Stimulated activated CD8-positive, alpha-beta memory T cell treated with anti-CD3 and anti-CD28 coated beads, Interleukin-4, amount 100 ng/mL, for 48 hours (primary cell): ENCODE data around the gene APIP.

ENCODE experiments used
- DNase-seq: peaks from one replicate; pipeline ENCODE4 v3.0.0-alpha.2; 2020

The APIP gene

GRCh38 chr11:34877375-34877975 is 38.7 kb downstream of the APIP start:
- DNase-seq: no peak

GRCh38 chr11:34874202-34874601 is 42.0 kb downstream of the APIP start:
- no peak for DNase-seq

DNA sequence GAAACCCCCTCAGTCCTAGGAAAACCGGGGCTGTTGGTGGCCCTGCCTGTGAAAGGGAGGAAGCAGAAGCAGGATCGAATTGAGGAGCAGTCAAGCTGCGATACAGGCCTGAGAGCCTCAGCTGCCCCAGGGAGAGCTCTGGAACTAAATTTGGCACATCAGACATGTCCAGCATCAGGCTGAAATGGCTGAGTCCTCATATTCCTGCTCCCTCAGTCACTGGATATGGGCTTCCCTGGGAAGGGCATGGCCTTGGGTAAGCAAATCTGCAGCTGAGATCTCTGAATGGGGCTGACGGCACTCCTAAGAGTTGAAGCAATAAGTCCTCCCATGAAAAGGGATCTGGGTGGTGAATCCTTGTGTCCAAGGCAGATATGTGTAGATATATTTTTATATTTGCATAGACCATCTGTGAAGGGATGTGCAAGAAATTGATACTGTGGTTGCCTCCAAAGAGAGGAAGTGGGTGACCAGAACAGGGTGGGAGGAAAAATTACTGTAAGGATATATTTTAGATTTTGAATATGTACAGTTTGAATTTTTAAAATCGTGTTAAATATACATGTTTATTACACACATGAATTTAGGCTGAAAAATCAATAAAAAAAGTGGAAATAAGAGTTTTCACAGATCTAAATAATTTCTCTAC is 45.5 kb downstream of the APIP start:
- DNase-seq: no peak

- DNase-seq: no peak
Measured at GRCh38 chr11:34869425-34869824, 46.8 kb downstream of the APIP start.

- no peak for DNase-seq
Measured at GRCh38 chr11:34866375-34866774, 49.8 kb downstream of the APIP start.

DNA sequence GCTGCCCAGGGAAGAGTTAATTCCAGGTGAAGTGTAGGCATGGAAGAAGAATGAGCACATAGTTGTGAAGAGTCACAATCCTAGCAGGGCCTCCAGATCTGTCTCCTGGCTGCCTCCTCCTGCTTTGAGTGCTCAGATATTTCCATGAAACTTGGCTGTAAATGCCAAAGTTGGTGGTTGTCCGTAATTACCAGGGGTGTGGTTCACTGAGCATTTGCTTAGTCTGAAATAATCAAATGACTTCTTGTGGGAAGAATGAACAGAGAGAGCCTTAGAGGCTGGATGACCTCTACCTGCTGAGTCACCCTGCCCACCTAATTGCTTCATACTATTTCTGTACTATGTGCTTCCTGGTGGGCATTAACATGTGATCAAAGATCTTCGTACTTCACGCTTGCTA is 50.9 kb downstream of the APIP start:
- DNase-seq: no peak

DNA sequence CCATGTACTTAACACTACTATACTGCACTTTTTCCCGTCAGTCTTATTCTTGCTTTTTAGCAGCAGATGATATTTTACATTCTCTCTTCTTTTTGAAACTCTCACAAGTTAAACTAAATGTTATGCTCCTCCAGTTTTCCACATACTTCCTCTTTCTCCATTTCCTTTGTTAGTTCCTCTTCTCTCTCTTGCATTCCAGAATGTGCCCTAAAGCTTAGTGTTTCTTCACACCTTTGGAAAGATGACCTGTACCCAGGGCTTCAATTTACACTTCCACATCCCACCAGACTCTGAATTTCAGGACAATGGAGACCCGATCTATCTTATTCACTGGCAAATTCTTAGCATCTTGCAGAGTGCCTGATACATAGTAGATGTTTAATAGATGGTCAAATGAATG is 51.8 kb downstream of the APIP start:
- DNase-seq: no peak

DNA sequence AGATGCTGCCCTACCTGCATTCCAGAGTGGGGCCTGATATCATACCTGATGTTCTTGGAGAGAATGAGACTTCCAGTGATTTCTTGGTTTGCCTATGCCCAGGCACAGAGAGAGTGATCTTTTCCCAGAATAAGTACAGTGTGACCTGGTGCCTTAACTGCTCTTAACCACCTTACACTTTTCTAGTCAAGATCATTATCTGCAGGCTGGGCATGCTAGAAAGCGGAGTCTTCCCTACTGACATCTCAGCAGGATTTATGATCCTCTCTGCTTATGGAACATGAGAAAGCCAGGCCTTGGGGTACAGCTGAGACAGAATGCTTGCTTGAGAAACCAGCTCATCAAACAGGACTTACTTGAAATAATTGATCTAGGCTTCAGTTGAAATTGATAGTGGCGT is 53.1 kb downstream of the APIP start:
- no peak for DNase-seq

DNA sequence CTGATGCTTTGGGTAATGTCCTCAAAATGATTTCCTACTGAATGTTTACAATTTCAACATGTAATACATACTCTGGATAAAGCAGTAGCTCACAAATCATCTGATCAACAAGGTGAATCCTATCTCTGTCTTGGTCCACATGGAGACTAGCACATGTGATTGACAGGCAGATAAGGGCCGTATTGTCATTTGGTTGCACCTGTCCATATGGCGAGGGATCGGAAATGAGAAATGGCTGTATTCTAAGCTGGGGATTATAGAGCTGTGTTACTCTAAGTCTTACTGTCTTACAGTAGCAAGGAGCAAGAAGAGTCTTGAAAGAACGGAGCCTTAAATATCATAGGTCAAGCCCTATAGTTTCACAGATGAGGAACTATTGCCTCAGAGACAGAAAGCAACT is 55.7 kb downstream of the APIP start:
- no peak for DNase-seq

DNA sequence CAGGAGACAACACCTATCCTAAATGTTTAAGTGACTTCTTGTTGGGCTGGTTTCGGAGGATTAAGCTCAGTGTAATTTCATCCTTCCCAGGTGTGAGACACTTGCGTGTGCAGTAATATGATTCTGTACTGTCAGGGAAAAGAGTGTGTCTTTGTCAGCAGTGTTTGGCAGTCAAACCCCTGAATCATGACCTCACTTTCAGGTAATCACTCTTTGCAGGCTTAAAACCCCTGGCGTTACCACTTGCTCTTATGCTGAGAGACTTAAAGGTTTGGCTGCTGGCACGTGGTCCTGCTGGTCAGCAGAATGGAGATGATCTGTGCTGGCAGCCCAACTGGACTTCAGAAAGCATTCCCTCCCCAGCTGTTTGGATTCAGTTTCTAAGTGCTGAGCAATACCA is 56.1 kb downstream of the APIP start:
- no peak for DNase-seq

DNA sequence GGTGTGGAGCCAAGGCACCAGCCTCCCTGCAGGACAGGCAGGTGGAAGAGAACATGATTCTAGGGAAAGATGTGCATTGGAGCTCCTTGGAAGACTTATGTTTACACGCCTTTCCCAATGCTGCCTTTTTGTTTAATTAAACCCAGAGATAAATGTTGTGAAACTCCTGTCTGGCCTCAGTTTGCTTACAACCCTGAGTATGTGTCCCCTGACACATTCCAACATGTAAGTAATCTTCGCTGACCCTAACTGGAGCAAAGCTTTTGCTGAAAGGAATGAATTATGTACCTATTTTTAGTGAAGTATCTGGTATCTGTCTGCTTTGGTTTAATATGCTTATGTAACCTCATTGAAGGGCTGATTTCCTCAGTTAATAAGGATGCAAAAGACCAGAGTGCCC is 56.7 kb downstream of the APIP start:
- no peak for DNase-seq

- DNase-seq: no peak
Measured at GRCh38 chr11:34857463-34857862, 58.7 kb downstream of the APIP start.

DNA sequence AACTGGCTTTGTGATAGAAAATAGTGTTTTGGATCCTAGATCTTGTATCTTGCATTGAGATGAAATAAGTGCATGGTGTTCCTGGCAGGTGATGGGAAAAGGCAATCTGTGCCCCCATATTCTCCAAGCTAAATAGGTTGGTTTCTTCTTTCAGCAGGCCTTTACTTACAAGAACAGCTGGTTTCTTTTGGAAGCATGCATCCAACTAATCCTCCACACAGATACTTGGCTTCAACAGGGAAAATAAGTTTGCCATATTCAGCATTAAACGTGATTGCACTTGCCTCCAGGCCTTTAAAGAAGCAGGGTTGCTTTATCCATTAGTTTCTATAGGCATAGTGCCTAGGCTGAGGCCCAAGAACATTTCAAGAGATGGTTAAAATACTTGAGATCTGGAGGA is 59.9 kb downstream of the APIP start:
- no peak for DNase-seq

DNA sequence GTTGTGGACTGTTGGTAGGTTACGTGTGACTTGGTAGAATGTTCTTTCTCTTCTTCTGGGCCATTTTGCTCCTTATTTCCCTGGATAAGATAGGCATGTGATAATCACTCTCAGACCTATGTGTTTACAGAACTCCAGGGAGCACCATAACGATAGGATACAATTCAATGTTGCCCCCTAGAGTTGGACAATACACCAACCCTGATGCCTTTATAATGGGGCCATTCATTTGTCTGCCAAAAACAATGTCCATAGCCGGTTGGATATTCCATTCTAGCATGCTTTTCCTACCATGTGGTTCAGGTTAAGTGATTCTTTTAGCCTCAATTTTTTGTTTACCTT is 60.5 kb downstream of the APIP start:
- DNase-seq: no peak

GRCh38 chr11:34855021-34855753 is 61.0 kb downstream of the APIP start:
- DNase-seq: no peak

GRCh38 chr11:34851916-34852315 is 64.3 kb downstream of the APIP start:
- DNase-seq: no peak

DNA sequence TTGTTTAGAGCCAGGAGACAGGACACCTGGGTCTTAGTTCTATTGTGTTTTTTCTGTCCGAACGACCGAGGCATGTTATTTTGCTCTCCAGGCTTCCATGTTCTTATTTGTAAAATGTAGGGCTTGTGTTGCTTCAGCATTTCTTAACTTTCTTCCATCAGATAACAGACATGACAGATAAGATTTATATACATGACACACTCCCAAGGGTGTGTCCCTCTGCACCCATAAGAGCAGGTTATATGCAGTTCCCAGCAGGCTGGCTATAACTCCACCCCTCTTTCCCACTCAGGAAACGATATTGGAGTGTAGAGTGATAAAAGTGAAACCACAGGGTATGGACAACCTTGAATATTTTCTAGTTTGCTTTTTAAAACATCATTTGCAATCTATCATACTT is 65.8 kb downstream of the APIP start:
- no peak for DNase-seq

- DNase-seq: no peak
Measured at GRCh38 chr11:34846467-34846866, 69.7 kb downstream of the APIP start.

DNA sequence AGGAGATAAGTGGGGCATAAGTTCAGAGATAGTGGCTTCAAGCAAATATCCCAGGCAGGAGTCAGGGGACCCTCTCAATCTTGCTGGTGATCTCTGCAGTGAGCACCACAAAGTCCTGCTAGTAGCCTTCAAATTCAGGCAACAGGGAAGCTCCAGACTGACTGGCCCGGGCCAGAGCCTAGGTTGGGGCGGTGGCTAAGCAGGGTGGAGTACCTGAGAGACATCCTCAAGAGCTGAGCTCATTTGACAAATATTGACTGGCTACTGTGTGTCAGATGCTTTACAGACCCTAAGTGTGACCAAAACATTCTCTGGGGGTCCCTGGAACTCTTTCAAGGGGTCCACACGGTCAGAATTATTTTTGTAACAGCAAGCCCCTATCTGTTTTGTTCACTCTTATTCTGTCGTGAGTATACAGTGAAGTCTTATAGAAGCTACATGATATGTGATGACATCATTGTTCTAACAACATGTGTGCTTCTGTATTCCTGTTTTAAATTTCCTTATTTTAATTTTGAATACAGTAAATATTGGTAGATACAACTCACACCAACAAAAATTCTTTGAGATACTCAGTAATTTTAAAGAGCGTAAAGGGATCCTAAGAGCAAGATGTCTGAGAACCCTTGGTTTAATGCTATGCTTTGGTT is 71.6 kb downstream of the APIP start:
- no peak for DNase-seq

DNA sequence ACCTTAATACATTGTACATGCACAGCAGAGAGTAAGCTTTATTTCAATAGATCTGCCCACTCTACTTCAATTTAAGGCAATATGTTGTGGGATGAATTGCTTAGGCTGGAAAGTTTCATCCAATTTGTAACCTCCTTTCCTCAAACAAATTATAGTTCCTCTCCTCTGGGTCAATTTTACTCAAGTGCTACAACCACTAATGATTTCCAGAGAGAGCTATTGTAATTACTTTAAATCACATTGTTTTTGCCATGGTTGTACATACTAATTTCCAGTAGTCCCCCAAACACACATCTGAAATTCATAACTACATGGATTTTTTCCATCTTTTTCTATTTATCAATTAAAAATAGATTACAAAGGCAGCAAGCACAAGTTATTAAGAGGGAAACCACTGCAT is 72.9 kb downstream of the APIP start:
- DNase-seq: no peak

DNA sequence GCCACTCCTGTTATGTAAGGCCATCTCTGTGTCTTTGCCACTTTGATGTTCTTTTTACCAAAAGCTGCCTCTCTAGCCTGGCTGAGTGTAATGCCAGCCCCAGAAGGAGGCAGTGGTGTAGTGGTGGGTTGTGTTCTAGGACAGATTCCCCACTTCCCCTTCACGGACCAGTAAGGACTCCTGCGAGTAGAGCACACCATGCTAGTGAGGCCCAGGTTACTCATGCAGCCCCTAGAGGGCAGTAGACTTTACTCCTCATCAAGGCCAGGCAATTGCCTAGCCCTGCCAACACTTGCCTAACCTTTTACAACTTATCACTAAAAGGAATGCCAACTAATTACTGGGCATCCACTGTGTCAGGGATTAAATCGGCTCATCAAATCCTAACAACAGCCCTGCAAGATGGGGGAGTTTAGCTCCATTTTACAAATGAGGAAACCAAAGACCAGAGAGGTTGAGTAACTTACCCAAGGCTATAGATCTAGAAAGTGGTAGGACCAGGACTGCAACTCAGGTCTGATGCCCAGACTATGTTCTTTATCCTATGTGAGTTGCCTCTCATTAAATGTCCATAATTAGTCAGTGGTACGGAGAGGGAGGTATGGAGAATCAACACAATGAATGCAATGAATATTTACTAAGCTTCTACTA is 75.3 kb downstream of the APIP start:
- DNase-seq: peak; percentile 28

- DNase-seq: no peak
Measured at GRCh38 chr11:34839969-34840368, 76.2 kb downstream of the APIP start.
